HG03571 (cell line): ENCODE measurements around the gene HCN2.
"Not testable (repeated sequence)": the region's sequence is repeated elsewhere in the genome, so short reads cannot be mapped to it uniquely, and the experiment has no call there.

Experiments
- ATAC-seq: cut with Tn5 transposase; IDR thresholded peaks from one replicate; pipeline ENCODE4 v1.9.1; 2021; ENCODE audit not compliant: unreplicated experiment

The HCN2 gene

GRCh38 chr19:617551-618246 is 28.0 kb downstream of the HCN2 start:
- ATAC-seq = no peak

DNA sequence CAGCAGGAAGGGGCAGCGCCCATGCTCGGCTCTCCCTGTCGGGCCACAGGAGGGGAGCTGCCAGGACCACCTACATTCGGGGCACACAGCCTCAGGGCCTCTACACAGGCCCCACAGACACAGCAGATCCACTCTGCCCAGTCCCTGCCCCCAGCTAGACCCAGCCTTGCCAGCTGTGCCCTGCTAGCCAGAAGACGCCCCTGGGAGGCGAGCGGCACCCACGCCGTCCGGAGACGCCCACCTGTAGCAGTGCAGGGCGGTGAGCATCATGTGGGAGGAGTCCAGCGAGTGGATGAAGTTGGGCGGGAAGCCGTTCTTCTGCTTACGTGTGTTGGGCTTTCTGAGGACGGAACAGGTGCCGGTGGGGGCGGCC is 28.6 kb downstream of the HCN2 start:
- no peak for ATAC-seq

GRCh38 chr19:618674-619285 is 29.1 kb downstream of the HCN2 start:
- no peak for ATAC-seq

GRCh38 chr19:619286-620002 is 29.8 kb downstream of the HCN2 start:
- ATAC-seq = no peak

GRCh38 chr19:620166-620862 is 30.6 kb downstream of the HCN2 start:
- no peak for ATAC-seq

- not testable (repeated sequence) for ATAC-seq
Observed at GRCh38 chr19:621191-621590, 31.5 kb downstream of the HCN2 start.

DNA sequence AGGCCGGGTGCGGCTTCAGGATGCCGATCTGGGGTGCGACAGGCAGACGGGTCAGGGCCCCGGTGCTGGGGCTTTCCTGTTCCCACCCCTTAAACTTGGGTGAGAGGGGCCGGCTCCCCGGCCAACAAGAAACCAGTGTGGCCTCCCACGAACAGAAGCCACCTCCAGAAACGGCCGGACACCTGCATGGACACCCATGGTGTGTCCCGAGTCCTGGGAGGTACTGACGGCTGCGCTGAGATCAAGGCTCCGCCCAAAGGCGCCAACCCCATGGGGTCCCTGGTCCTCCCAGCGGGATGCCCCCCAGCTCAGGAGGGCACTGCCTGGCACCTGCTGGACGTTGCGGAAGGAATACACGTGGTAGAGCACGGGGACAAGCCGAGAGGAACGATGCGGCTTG is 32.1 kb downstream of the HCN2 start:
- no peak for ATAC-seq

DNA sequence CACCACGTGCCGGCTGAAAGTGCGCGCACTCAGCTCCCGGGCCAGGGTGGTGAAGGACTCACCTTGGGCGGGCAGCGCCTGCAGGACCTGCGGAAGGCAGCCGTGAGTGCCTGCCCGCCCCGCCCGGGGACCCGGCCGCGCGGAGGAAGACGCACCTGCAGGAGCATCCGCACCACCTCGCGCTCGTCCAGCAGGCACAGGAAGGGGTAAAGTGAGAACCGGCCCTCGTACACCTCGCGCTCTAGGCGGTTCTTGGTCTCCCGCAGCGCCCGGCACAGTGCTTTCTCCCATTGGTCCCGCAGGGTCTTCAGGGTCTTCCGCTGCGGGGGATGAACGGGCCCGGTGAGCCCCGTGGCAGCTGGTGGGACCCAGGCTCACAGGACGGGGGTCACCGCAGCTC is 33.0 kb downstream of the HCN2 start:
- no peak for ATAC-seq

DNA sequence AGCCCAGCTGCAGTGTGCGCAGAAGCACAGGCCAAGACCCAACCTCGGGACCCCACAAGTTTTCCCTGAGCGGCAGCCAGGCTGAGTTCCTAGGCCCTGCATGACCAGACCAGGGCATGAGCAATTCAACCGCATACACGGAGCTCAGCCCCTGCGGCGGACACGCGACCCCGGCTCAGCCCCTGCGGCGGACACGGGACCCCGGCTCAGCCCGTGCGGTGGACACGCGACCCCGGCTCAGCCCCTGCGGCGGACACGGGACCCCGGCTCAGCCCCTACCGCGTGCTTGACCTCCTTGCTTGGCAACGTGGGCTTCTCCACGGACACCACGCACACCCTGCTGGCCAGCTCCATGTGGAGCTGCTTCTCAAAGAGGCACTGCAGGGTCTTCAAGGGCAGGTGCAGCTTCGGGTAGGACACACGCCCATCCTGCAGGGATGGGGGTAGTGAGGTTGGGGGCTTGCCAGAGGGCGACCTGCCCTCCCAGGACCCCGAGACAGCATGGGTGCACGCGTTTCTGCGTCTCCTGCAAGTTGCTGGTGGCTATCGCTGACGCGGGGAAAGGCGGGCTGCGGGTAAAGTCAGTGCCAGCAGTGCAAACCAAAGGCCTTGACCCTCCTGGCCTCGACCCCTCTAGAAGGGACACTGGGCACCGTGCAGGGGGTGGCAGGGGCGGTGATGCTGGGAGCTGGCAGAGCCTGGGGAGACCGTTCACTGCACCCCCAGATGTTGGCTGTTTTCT is 33.7 kb downstream of the HCN2 start:
- no peak for ATAC-seq

DNA sequence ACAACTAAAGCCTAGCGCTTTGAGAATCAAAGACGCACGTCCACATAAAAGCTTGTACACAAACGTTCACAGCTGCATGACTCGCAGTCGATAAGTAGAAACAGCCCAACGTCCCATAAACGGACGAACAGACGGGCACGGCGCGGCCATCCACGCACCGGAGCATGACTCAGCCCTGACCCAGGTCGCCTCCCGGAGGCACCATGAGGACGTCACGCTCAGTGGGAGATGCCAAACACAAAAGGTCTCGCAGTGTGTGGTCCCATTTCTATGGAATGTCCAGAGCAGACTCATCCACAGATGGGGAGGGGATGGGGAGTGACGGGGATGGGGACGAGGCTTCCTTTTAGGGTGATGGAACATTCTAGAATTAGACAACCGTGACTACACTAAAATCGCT is 34.3 kb downstream of the HCN2 start:
- no peak for ATAC-seq

- no peak for ATAC-seq
Observed at GRCh38 chr19:624433-625109, 34.9 kb downstream of the HCN2 start.

- no peak for ATAC-seq
Observed at GRCh38 chr19:625257-625656, 35.6 kb downstream of the HCN2 start.

GRCh38 chr19:626566-626965 is 36.9 kb downstream of the HCN2 start:
- not testable (repeated sequence) for ATAC-seq

DNA sequence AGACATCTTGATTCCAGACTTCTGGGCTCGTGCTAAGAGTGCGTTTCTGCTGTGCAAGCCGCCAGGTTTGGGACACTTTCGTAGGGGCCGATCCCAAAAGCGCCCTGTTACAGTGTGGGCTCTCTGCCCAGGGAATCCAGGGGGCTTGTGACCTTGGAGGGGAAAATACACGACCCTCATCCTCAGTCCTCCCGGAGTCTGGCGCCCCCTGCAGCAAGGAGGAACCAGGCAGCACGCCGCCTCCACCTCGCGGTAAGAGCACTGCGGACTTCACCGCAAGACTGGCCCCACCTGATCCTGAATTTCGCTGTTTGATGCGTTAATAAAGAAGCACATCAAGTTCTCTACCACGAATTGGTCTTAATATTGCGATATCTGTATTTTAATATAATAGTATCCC is 38.5 kb downstream of the HCN2 start:
- ATAC-seq = no peak

DNA sequence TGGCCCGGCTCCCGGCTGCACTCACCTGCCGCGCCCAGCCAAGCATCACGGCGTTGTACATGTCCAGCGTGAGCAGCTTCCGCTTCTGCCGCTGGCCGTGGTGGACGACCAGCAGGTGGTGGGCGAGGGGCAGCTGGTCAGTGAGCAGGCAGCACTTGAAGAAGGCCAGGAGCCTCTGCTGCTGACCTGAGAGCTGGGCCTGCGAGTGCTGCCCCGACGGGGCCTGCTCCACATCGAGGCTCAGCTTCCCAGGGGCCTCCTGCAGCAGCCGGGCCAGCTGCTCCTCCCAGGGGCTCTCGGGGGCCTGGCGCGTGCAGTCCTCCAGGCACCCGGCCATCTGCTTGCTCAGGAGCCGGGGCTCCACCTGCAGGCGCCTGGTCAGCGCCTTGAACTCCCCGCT is 39.8 kb downstream of the HCN2 start:
- ATAC-seq = not testable (repeated sequence)

DNA sequence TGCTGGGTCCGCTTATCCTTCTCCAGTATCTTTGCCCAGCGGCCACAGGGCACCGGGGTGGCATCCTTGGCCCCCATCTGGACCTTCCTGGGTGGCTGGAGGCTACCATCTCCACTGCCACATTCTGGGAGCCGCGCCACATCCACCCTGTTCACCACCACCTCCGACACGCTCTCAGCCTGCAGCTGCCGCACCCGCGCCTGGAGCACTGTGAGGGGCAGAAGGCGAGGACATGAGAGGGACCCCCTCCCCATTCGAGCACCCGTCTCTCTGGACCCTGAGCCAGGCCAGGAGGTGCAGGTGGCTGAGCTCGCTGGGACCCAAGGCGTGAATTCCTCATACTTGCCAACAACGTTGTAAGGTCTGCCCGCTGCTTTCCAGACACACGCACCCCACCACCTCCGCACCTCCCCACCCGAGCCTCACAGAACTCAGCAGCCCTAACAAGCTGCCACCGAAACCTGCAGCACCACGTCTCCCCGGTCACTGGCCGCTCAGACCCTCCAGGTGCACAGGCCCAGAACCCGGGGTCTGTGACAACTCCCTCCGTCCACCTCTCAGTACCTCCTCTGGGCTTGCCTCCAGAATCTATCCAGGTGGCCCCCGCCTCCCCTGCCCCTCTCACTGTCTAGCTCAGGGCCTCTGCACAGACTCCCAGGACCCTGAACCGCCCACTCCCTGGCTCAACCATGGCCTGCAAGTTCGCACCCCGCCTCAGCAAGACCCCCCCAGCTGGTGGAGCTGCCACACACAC is 40.5 kb downstream of the HCN2 start:
- ATAC-seq = no peak

- no peak for ATAC-seq
Observed at GRCh38 chr19:632579-633067, 42.9 kb downstream of the HCN2 start.

- peak; percentile 73 for ATAC-seq
Observed at GRCh38 chr19:633068-633785, 43.5 kb downstream of the HCN2 start, which contains the start of gene POLRMT. TSS of gene POLRMT (minus strand) at chr19:633537. CDS start at chr19:633512, 25 bp downstream.
